VCaP (cell line): Measurements from ENCODE around the gene OR13G1.
A peak's percentile ranks its signal among the peaks of the same experiment; 100 is the strongest.
"Not testable (repeated sequence)": the region's sequence is repeated elsewhere in the genome, so short reads cannot be mapped to it uniquely, and the experiment has no call there.

Experiments used
- H3K27ac ChIP-seq: fragments of 450-650 bp; 2 replicates; pipeline ENCODE4 v1.5.1; 2017
- TF ChIP-seq, protein P1 (sequence below): fragments of 450-650 bp; conservative IDR thresholded peaks from 2 replicates; pipeline ENCODE4 v1.5.1; 2017; ENCODE audit warnings: mild to moderate bottlenecking, moderate library complexity

Gene OR13G1, protein sequence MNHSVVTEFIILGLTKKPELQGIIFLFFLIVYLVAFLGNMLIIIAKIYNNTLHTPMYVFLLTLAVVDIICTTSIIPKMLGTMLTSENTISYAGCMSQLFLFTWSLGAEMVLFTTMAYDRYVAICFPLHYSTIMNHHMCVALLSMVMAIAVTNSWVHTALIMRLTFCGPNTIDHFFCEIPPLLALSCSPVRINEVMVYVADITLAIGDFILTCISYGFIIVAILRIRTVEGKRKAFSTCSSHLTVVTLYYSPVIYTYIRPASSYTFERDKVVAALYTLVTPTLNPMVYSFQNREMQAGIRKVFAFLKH

GRCh38 chr1:247679639-247680038, at the start of gene OR13G1:
Gene OR13G1, minus strand, starts transcription at chr1:247679739. Its CDS starts 6,698 bp downstream, at chr1:247673041.
- peak within 1 kb of the TSS; percentile 63 for H3K27ac ChIP-seq
- TF ChIP-seq, protein P1, sequence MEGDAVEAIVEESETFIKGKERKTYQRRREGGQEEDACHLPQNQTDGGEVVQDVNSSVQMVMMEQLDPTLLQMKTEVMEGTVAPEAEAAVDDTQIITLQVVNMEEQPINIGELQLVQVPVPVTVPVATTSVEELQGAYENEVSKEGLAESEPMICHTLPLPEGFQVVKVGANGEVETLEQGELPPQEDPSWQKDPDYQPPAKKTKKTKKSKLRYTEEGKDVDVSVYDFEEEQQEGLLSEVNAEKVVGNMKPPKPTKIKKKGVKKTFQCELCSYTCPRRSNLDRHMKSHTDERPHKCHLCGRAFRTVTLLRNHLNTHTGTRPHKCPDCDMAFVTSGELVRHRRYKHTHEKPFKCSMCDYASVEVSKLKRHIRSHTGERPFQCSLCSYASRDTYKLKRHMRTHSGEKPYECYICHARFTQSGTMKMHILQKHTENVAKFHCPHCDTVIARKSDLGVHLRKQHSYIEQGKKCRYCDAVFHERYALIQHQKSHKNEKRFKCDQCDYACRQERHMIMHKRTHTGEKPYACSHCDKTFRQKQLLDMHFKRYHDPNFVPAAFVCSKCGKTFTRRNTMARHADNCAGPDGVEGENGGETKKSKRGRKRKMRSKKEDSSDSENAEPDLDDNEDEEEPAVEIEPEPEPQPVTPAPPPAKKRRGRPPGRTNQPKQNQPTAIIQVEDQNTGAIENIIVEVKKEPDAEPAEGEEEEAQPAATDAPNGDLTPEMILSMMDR, result no peak

- TF ChIP-seq, protein P1, result no peak
Observed at GRCh38 chr1:247721222-247721621, 41.7 kb upstream of the OR13G1 start.

DNA sequence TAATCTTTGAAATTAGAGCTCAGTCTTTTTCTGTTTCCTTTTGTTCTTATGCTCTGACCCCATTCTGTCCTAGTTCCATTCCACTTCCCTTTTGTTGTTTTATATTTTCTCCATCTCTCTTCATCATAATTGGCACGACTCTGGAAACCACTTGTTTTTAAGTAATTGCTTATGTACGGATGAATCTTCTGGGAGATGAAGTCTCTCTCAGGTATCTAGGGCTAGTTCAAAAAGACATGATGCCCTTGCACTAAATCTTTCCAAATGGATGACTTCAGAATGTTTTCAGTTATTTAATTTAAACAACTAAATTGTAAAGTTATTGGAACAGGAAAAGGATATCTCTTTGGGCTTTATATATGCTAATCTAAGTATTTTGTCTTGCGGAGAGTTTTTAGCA, 37.0 kb upstream of the OR13G1 start, which contains the start of gene OR6F1:
OR6F1 (minus strand) TSS at position 101 of the 400 bp plus-strand sequence. CDS start 3,891 bp downstream, outside the sequence.
- no peak within 1 kb of the TSS for H3K27ac ChIP-seq
- TF ChIP-seq, protein P1, result no peak

More at GRCh38 chr1:247721222-247721621, 41.7 kb upstream of the OR13G1 start:
- H3K27ac ChIP-seq, result no peak overlapping the region

DNA sequence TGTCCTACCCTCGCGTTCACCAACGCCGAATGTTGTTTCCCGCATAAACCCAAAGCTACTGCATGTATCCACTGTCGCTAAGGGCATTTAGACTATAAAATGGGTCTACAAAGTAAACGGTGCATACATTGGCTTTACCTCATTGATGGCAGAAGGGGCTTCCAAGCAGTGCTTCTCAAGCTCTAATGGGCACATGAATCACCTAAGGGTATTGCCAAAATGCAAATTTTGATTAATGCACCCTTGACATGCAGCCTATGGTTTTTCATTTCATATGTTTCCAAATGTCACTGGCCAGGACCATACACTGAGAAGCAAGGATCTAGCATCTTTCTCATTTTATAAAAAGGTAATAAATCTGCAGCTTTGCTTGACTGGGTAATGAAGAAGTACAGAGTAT, 34.2 kb upstream of the OR13G1 start:
- TF ChIP-seq, protein P1, result no peak
- no peak overlapping the region for H3K27ac ChIP-seq

- not testable (repeated sequence) for H3K27ac ChIP-seq
Observed at GRCh38 chr1:247710681-247711080, 31.1 kb upstream of the OR13G1 start.

DNA sequence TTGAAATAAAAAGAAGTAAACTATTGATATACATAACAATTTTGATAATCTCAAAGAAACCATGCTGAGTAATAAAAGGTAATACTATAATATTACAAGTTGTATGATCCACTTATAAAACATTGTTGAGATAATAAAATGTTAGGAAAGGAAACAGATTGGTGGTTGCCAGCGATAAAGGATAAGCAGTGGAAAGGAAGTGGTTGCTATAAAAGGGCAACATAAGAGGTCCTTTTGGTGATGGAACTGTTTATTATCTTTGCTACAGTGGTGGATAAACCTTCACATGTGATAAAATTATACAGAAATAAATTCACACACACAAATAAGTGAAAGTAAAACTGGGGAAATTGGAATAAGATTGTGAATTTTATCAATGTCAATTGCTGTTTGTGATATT, 21.8 kb upstream of the OR13G1 start:
- H3K27ac ChIP-seq, result no peak overlapping the region
- TF ChIP-seq, protein P1, result no peak

DNA sequence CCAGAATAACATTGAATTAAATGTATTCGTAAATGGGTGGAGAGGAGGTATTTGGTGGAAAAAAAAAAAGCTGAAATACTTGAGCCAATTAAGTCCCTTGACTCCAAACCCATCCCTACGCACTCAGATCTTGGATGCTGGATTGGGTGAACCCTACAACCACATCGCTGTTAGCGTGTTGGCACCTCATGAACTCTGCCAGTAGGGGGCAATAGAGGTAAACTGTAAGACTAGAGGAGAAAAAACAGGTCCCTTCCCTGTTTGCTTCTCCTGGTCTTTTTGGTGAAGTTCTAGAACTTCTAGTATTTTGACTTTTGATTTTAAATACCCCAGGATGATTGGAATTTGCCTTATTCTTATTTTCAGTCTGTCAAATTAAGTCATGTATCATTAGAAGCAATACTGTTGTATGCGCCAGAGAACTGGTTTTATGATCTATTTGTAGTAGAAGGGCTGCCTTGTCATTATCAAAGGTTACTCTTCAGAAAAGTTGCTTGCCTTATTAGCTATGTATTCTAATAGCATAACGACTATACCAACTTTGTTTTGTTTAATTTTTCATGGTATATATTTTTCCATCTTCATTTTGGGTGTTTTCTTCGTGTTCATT, 1.9 kb upstream of the OR13G1 start:
- TF ChIP-seq, protein P1, result peak; percentile 72
- H3K27ac ChIP-seq, result no peak overlapping the region; the same call in 1 of the 2 replicates

DNA sequence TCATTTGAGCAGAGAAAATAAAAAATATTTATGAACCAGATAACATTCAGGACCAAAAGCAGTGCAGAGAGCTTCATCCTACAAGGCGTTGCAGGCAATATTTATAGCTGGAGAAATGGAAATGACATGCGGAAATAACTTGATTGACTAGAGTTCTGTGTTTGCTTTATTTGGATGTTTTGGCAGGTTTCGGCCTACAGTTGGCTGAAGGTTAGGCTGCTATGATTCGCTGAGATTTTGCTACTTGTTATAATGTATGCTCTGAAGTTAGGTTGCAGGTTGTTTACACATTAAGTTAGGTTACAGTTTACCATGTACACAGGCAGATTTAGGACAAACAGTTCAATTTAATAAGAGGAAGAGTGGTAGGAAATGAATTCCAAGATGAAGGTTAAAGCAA, 632 bp upstream of the OR13G1 start:
- TF ChIP-seq, protein P1, result no peak
- peak overlapping the region; percentile 63 for H3K27ac ChIP-seq
